H9 (cell line): Measurements from ENCODE around the gene NRXN3. TPM values are rescaled to one million over a fixed set of nuclear protein-coding genes. Genes with fewer than 3 reads are reported as not detected.

Source experiments
- DNase-seq: peaks from one replicate; pipeline ENCODE4 v3.0.0-alpha.2; 2017
- H2AFZ ChIP-seq: one replicate; pipeline ENCODE4 v1.6.1; 2013; ENCODE audit warnings: mild to moderate bottlenecking, low read length, control low read depth, moderate library complexity
- H2AK5ac ChIP-seq: 2 replicates; pipeline ENCODE4 v1.6.1; 2013; ENCODE audit warnings: low read length, control low read depth, mixed read lengths; ENCODE audit not compliant: insufficient read length
- H2BK120ac ChIP-seq: one replicate; pipeline ENCODE4 v1.6.1; 2013; ENCODE audit warnings: low read depth, mild to moderate bottlenecking, low read length, control low read depth, inconsistent platforms; ENCODE audit not compliant: poor library complexity, severe bottlenecking
- H2BK12ac ChIP-seq: 2 replicates; pipeline ENCODE4 v1.6.1; 2013; ENCODE audit warnings: low read length, control low read depth, mixed read lengths, low read depth; ENCODE audit not compliant: insufficient read length
- H2BK15ac ChIP-seq: 2 replicates; pipeline ENCODE4 v1.6.1; 2013; ENCODE audit warnings: low read depth, low read length, control low read depth
- H2BK20ac ChIP-seq: one replicate; pipeline ENCODE4 v1.6.1; 2013; ENCODE audit warnings: low read depth, mild to moderate bottlenecking, low read length, control low read depth, inconsistent platforms; ENCODE audit not compliant: poor library complexity, severe bottlenecking
- H2BK5ac ChIP-seq: 2 replicates; pipeline ENCODE4 v1.6.1; 2013; ENCODE audit warnings: low read length, control low read depth, mixed read lengths; ENCODE audit not compliant: insufficient read length
- H3K14ac ChIP-seq: 2 replicates; pipeline ENCODE4 v1.6.1; 2013; ENCODE audit warnings: low read length, control low read depth; ENCODE audit not compliant: insufficient read depth
- H3K18ac ChIP-seq: 2 replicates; pipeline ENCODE4 v1.6.1; 2013; ENCODE audit warnings: low read depth, mild to moderate bottlenecking, mixed read lengths, low read length, control low read depth; ENCODE audit not compliant: insufficient read length
- H3K23ac ChIP-seq: 2 replicates; pipeline ENCODE4 v1.6.1; 2013; ENCODE audit warnings: low read length, control low read depth, mixed read lengths, low read depth; ENCODE audit not compliant: insufficient read length
- H3K23me2 ChIP-seq: 2 replicates; pipeline ENCODE4 v1.6.1; 2013; ENCODE audit warnings: low read depth, mild to moderate bottlenecking, mixed read lengths, low read length, control low read depth; ENCODE audit not compliant: insufficient read length, poor library complexity, severe bottlenecking
- H3K27ac ChIP-seq: 2 replicates; pipeline ENCODE4 v1.5.1; 2013; ENCODE audit warnings: low read length, control low read depth, mixed read lengths, low read depth; ENCODE audit not compliant: insufficient read length
- H3K27me3 ChIP-seq: 2 replicates; pipeline ENCODE4 v1.6.1; 2013; ENCODE audit warnings: low read length, control low read depth, inconsistent platforms; ENCODE audit not compliant: insufficient read depth
- H3K4ac ChIP-seq: 2 replicates; pipeline ENCODE4 v1.6.1; 2013; ENCODE audit warnings: low read depth, mild to moderate bottlenecking, control low read depth, inconsistent platforms, low read length, moderate library complexity
- H3K4me1 ChIP-seq: 2 replicates; pipeline ENCODE4 v1.6.1; 2013; ENCODE audit warnings: low read length, control low read depth, inconsistent platforms; ENCODE audit not compliant: insufficient read depth
- H3K4me2 ChIP-seq: 2 replicates; pipeline ENCODE4 v1.6.1; 2013; ENCODE audit warnings: low read length, control low read depth, mixed read lengths; ENCODE audit not compliant: insufficient read length, insufficient read depth
- H3K56ac ChIP-seq: 2 replicates; pipeline ENCODE4 v1.6.1; 2013; ENCODE audit warnings: low read depth, mild to moderate bottlenecking, mixed read lengths, low read length, control low read depth; ENCODE audit not compliant: insufficient read length
- H3K79me1 ChIP-seq: 2 replicates; pipeline ENCODE4 v1.6.1; 2013; ENCODE audit warnings: low read depth, mild to moderate bottlenecking, moderate library complexity, low read length, control low read depth, inconsistent platforms; ENCODE audit not compliant: insufficient read depth, poor library complexity, severe bottlenecking
- H3K79me2 ChIP-seq: 2 replicates; pipeline ENCODE4 v1.6.1; 2013; ENCODE audit warnings: low read length, control low read depth, inconsistent platforms; ENCODE audit not compliant: insufficient read depth
- H3K9ac ChIP-seq: 2 replicates; pipeline ENCODE4 v1.6.1; 2013; ENCODE audit warnings: low read length, control low read depth, mixed read lengths; ENCODE audit not compliant: insufficient read length; ENCODE audit errors: extremely low read depth
- H3K9me3 ChIP-seq: one replicate; pipeline ENCODE4 v1.6.1; 2013; ENCODE audit warnings: low read depth, low read length, inconsistent platforms; ENCODE audit not compliant: control insufficient read depth
- H3T11ph ChIP-seq: one replicate; pipeline ENCODE4 v1.6.1; 2013; ENCODE audit warnings: mild to moderate bottlenecking, low read length, control low read depth, inconsistent platforms
- H4K20me1 ChIP-seq: one replicate; pipeline ENCODE4 v1.6.1; 2013; ENCODE audit not compliant: control insufficient read depth, insufficient read length, insufficient read depth
- H4K5ac ChIP-seq: 2 replicates; pipeline ENCODE4 v1.6.1; 2013; ENCODE audit warnings: low read depth, mild to moderate bottlenecking, mixed read lengths, low read length, control low read depth; ENCODE audit not compliant: insufficient read length
- H4K8ac ChIP-seq: replicated peaks from 2 replicates; pipeline ENCODE4 v1.6.1; 2013; ENCODE audit warnings: low read length, control low read depth, mixed read lengths, low read depth; ENCODE audit not compliant: insufficient read length
- H4K91ac ChIP-seq: 2 replicates; pipeline ENCODE4 v1.6.1; 2013; ENCODE audit warnings: low read depth, mild to moderate bottlenecking, moderate library complexity, mixed read lengths, low read length, control low read depth; ENCODE audit not compliant: insufficient read length
- H3K27ac Mint-ChIP-seq, 3 experiments: 2 replicates in 2 of 3; 3 replicates in 1 of 3; pipeline ENCODE4 v1.8.0; 2020 to 2021; ENCODE audit warnings: mixed read lengths in 3 of 3, mild to moderate bottlenecking in 1 of 3, moderate library complexity in 1 of 3
- H3K27me3 Mint-ChIP-seq: 2 replicates; pipeline ENCODE4 v1.8.0; 2021; ENCODE audit warnings: low read depth, mild to moderate bottlenecking, moderate library complexity, mixed read lengths
- H3K36me3 Mint-ChIP-seq, 3 experiments: 2 replicates in 2 of 3; 3 replicates in 1 of 3; pipeline ENCODE4 v1.8.0; 2020 to 2021; ENCODE audit warnings: low read depth in 3 of 3, mixed read lengths in 3 of 3; ENCODE audit not compliant: insufficient read depth in 1 of 3
- H3K4me1 Mint-ChIP-seq, 2 experiments: 2 replicates each; pipeline ENCODE4 v1.8.0; 2020; ENCODE audit warnings: mixed read lengths in 2 of 2
- H3K4me3 Mint-ChIP-seq, 2 experiments: 2 replicates in 1 of 2; 3 replicates in 1 of 2; pipeline ENCODE4 v1.8.0; 2020 to 2021; ENCODE audit warnings: mild to moderate bottlenecking in 2 of 2, mixed read lengths in 2 of 2, moderate library complexity in 1 of 2
- H3K9me3 Mint-ChIP-seq, 2 experiments: 2 replicates in 1 of 2; 3 replicates in 1 of 2; pipeline ENCODE4 v1.8.0; 2020; ENCODE audit warnings: mild to moderate bottlenecking in 2 of 2, mixed read lengths in 2 of 2, moderate library complexity in 1 of 2
- WGBS: extraction: QIAGEN DNeasy Blood & Tissue Kit; methylation state at CpG from one replicate; pipeline ENCODE4 v1.1.7; 2013; ENCODE audit warnings: missing lambda C conversion rate, low lambda C conversion rate, mixed read lengths; ENCODE audit not compliant: insufficient read length; ENCODE audit errors: extremely low coverage; 5-methylcytosine and 5-hydroxymethylcytosine counted together
- total RNA-seq: library from RNA; stranded (reverse); gene quantifications from 2 replicates; pipeline ENCODE4 v1.2.1, GENCODE V29; 2021
- TF ChIP-seq, protein P1 (sequence below): fragments of 200-600 bp; sonication (generic); conservative IDR thresholded peaks from 3 replicates; pipeline ENCODE4 v1.8.0; 2021; ENCODE audit warnings: antibody characterized with exemption, mild to moderate bottlenecking

NRXN3 gene
- total RNA-seq, 1 experiment from 2014 or later: 1.8 TPM

DNA sequence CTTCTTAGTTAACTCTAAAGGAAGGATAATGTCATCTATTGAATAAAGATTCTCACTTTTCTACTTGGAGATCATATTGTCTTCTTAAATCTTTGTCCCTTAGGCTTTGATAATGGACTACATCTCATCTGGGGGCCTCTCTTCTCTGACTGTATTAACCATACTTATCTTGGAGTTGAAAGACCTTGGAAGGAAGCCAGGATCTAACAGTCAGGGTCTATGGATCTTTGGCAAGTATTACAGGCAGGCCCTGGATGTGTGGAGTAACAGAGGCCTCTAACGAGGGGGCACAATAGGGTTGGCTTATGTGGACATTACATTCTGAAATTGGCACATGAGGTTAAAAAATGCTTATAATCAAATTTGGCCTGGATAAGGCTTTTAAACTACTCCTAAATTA, 513.8 kb downstream of the NRXN3 start:
- no peak overlapping the region for H3K56ac ChIP-seq
- no peak overlapping the region for H3K4me2 ChIP-seq
- no peaks in the 10 kb centered on the region for H3K4me1 ChIP-seq
- no peak overlapping the region for H4K8ac ChIP-seq
- no peaks in the 10 kb centered on the region for H3K9me3 Mint-ChIP-seq
- H3K27me3 ChIP-seq: no peaks in the 10 kb centered on the region
- no peak overlapping the region for H3K27ac Mint-ChIP-seq
- H2BK12ac ChIP-seq: no peak overlapping the region
- H3K4me1 Mint-ChIP-seq: no peaks in the 10 kb centered on the region
- no peaks in the 10 kb centered on the region for H3K36me3 Mint-ChIP-seq
- H3K4me3 Mint-ChIP-seq: no peak overlapping the region
- H4K5ac ChIP-seq: no peak overlapping the region
- H3K14ac ChIP-seq: no peak overlapping the region
- H3K23me2 ChIP-seq: no peaks in the 10 kb centered on the region
- H3K79me1 ChIP-seq: no peaks in the 10 kb centered on the region
- H3K23ac ChIP-seq: no peak overlapping the region
- no peaks in the 10 kb centered on the region for H3K27me3 Mint-ChIP-seq
- no peaks in the 10 kb centered on the region for H3K9me3 ChIP-seq
- H3K18ac ChIP-seq: no peak overlapping the region
- WGBS: no CpG with 5 or more reads among the region's 1 CpG
- no peak overlapping the region for H4K91ac ChIP-seq
- H3K4ac ChIP-seq: no peak overlapping the region
- no peak overlapping the region for H2BK20ac ChIP-seq
- H3K27ac ChIP-seq: no peak overlapping the region
- H2AK5ac ChIP-seq: no peak overlapping the region
- TF ChIP-seq, protein P1, sequence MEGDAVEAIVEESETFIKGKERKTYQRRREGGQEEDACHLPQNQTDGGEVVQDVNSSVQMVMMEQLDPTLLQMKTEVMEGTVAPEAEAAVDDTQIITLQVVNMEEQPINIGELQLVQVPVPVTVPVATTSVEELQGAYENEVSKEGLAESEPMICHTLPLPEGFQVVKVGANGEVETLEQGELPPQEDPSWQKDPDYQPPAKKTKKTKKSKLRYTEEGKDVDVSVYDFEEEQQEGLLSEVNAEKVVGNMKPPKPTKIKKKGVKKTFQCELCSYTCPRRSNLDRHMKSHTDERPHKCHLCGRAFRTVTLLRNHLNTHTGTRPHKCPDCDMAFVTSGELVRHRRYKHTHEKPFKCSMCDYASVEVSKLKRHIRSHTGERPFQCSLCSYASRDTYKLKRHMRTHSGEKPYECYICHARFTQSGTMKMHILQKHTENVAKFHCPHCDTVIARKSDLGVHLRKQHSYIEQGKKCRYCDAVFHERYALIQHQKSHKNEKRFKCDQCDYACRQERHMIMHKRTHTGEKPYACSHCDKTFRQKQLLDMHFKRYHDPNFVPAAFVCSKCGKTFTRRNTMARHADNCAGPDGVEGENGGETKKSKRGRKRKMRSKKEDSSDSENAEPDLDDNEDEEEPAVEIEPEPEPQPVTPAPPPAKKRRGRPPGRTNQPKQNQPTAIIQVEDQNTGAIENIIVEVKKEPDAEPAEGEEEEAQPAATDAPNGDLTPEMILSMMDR: no peak
- no peak overlapping the region for H3T11ph ChIP-seq
- H3K79me2 ChIP-seq: no peaks in the 10 kb centered on the region
- no peak overlapping the region for H2AFZ ChIP-seq
- no peak overlapping the region for H2BK5ac ChIP-seq
- no peak overlapping the region for H3K9ac ChIP-seq
- no peaks in the 10 kb centered on the region for H4K20me1 ChIP-seq
- no peak for DNase-seq
- no peak overlapping the region for H2BK120ac ChIP-seq
- H2BK15ac ChIP-seq: no peak overlapping the region
